Measurements from ENCODE around the gene DDX25.

- TF ChIP-seq POLR2AphosphoS5 (IDR thresholded peaks at IDR 0.05) (no peak), CTCF (IDR thresholded peaks at IDR 0.05 in 8 of 11, conservative IDR thresholded peaks at IDR 0.05 in 3 of 11) (no peak), POLR2A (IDR thresholded peaks at IDR 0.05) (no peak)
These were observed 17.8 kb downstream of the DDX25 start for GRCh38 chr11:125922156-125922555.
